Omental fat pad (tissue), 4 donors: ENCODE results near the gene PROM2. TPM values are rescaled to one million over a fixed set of nuclear protein-coding genes. Genes with fewer than 3 reads are reported as not detected.

Experiments
- ATAC-seq: fragments of 150-250 bp; one replicate; pipeline ENCODE4 v1.9.1; 2016; ENCODE audit warnings: mild to moderate bottlenecking, moderate library complexity; ENCODE audit not compliant: low FRiP score
- DNase-seq: peaks from one replicate; pipeline ENCODE4 v3.0.0-alpha.2; 2019; ENCODE audit warnings: low spot score
- CTCF ChIP-seq, 3 donors: fragments of 450-650 bp; IDR thresholded peaks; one replicate each; pipeline ENCODE4 v1.5.1; 2016 to 2017; ENCODE audit warnings: antibody characterized with exemption in 3 of 3, mild to moderate bottlenecking in 3 of 3, moderate library complexity in 2 of 3
- total RNA-seq, 4 donors: library from RNA; depleted of rRNA; stranded (reverse); fragments of >200 nt; gene quantifications; one replicate each; pipeline ENCODE4 v1.1.0, GENCODE V29; 2016

Gene PROM2
- total RNA-seq, 4 donors from 2014 or later = 0.60 to 1.4 (median 1.1) TPM

DNA sequence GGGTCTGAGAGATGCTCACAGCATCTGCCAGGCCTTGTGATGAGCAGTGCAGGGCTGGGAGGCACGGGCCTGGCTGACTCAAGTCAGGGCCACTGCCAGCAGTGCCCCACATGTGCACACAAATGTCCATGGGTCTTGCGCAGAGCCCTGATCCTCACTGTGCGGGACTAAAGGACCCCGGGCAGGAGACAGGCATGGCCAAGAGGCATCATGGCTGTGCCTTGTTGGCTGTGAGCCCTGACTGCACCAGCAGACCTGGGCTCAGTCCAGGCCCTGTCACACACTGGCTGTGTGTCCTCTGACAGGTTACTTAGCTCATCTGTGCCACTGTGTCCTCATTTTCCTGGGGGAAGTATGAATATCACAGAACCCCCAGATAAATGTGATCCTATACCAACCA, 26.9 kb downstream of the PROM2 start:
- no peak for TF ChIP-seq CTCF (IDR thresholded peaks at IDR 0.05)
- no peak for DNase-seq
- no peak for ATAC-seq

GRCh38 chr2:95301876-95302641, 27.8 kb downstream of the PROM2 start:
- no peak for DNase-seq
- no peak for TF ChIP-seq CTCF (IDR thresholded peaks at IDR 0.05)
- ATAC-seq = no peak

DNA sequence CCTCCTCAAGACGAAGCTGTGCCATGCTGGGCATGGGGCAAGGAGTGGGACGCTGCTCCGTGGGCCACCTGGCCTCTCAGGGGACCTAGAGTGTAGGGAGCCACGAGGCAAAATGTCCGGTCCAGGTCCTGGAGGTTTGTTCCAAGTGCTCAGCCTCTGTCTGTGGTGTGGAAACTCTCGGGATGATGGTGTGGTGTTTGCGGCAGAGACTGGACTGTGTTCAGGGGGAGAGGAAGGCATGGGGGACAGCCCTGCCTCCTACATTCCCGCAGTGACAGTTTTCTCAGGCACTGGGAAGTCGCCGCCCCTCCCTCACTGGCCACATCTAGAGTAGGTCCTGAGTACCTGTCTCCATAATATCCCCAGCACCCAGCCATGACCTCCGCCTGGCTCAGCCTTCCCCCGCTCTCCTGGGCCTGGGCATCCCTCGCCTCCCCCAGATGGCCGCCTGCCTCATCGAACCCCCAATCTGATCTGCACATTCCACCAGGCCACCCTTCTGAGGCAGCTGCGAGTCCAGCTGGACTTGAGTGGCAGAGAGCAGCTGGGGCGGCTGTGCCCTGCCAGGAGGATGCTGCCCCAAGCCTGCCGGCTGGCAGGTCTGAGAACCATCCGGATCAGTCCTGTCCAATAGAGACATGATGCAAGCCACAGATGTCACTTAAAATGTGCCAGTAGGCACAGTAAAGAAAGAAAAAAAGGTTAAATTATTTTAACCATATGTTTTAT, 29.1 kb downstream of the PROM2 start:
- ATAC-seq (no peak), DNase-seq (no peak)
- TF ChIP-seq CTCF (IDR thresholded peaks at IDR 0.05) = no peak

DNA sequence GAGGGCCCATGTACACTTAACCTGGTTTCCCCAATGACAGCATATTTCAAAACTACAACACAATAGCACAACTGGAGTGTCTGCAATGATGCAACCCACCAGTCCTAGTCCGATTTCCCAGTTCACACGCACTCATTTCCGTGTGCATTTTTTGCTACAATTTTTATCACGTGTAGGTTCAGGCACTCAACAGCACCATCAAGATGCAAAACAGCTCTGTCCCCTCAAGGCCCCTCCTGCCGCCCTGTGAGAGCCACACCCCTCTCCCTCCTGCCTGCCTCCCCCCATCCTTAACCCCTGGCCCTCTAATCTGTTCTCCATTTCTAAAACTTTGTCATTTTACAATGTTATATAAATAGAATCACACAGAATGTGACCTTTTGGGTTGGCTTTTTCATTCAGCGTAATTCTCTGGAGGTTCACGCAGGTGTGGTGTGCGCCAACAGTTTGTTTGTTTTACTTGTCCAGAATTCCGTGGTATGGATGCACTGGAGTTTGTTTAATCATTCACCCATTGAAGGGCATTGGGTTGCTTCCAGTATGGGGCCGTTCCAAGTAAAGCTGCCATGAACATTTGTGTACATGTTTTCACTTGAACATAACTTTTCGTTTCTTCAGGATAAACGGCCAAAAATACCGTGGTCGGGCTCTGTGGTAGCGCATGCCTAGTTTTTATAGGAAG, 31.3 kb downstream of the PROM2 start:
- TF ChIP-seq CTCF (IDR thresholded peaks at IDR 0.05) = no peak
- no peak for DNase-seq
- no peak for ATAC-seq

- ATAC-seq (no peak), DNase-seq (no peak)
- TF ChIP-seq CTCF (IDR thresholded peaks at IDR 0.05) = no peak
These were observed 32.2 kb downstream of the PROM2 start for GRCh38 chr2:95306336-95306895.

- TF ChIP-seq CTCF (IDR thresholded peaks at IDR 0.05) = no peak
- no peak for DNase-seq
These were observed 32.8 kb downstream of the PROM2 start for GRCh38 chr2:95307036-95307435.

More at GRCh38 chr2:95307036-95307435, 32.8 kb downstream of the PROM2 start:
- ATAC-seq = no peak
